Keratinocyte (primary cell): ENCODE data around the gene CLMN.

Source experiments
- EZH2 ChIP-seq: IDR thresholded peaks from one replicate; pipeline ENCODE4 v1.6.1; 2012; ENCODE audit warnings: inconsistent platforms, mild to moderate bottlenecking, low read length, moderate library complexity
- TF ChIP-seq, protein P1 (sequence below), 3 experiments: IDR thresholded peaks in 1 of 3; conservative IDR thresholded peaks in 1 of 3; optimal IDR thresholded peaks in 1 of 3; 2 replicates in 2 of 3; 3 replicates in 1 of 3; pipeline versions ENCODE3 to v1.5.1; 2011; ENCODE audit warnings: low read length in 3 of 3, mild to moderate bottlenecking in 3 of 3, moderate library complexity in 2 of 3, control low read depth in 1 of 3, inconsistent platforms in 1 of 3; ENCODE audit not compliant: insufficient read depth in 2 of 3; ENCODE audit errors: extremely low read depth in 1 of 3

- TF ChIP-seq, protein P1, sequence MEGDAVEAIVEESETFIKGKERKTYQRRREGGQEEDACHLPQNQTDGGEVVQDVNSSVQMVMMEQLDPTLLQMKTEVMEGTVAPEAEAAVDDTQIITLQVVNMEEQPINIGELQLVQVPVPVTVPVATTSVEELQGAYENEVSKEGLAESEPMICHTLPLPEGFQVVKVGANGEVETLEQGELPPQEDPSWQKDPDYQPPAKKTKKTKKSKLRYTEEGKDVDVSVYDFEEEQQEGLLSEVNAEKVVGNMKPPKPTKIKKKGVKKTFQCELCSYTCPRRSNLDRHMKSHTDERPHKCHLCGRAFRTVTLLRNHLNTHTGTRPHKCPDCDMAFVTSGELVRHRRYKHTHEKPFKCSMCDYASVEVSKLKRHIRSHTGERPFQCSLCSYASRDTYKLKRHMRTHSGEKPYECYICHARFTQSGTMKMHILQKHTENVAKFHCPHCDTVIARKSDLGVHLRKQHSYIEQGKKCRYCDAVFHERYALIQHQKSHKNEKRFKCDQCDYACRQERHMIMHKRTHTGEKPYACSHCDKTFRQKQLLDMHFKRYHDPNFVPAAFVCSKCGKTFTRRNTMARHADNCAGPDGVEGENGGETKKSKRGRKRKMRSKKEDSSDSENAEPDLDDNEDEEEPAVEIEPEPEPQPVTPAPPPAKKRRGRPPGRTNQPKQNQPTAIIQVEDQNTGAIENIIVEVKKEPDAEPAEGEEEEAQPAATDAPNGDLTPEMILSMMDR (optimal IDR thresholded peaks at IDR 0.05 in 1 of 3, IDR thresholded peaks at IDR 0.05 in 1 of 3, conservative IDR thresholded peaks at IDR 0.05 in 1 of 3; ENCODE audit: extremely low read depth in 1 of 3, insufficient read depth in 2 of 3, low read length in 3 of 3): no peak
- no peak for TF ChIP-seq EZH2
Observed at GRCh38 chr14:95222151-95222631, 97.5 kb downstream of the CLMN start.
